ENCODE measurements around the gene SYNM. TPM values are rescaled to one million over a fixed set of nuclear protein-coding genes. Genes with fewer than 3 reads are reported as not detected.

SYNM gene
- total RNA-seq, 1 experiment from 2014 or later, result 1.9 TPM

DNA sequence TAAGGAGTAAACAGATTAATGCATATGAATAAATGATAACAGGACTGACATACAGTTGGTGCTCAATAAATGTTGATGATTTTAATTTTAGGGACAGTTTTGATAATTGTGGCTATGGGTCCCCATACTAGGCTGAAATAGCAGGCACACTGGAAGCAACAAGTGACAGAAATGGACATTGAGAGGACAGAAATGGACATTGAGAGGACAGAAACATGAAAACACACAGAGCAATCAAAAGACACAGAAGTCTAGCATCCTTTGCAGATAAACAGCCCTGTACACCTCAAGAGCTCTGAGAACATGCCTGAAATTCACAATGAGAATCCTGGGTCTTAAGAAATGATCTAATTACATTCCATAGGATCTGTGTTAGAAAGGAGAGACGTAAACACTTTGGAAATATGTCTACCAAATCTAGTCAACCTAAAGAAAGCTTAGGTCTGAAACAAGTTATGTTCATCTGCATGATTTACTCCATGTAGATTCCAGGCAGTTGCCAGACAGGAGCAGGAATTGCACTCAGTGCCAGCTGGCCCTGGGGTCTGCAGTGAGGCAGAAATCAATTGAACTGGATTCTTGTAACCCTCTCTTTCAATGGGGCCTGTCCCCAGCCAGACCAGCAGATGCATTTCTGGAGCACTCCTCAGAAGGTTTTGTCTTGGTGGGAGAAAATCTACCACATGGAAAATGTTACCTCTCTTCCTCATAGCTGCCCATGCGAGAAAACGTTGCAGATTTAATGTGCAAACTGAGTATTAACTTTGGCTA, 60.3 kb downstream of the SYNM start:
- H3K4ac ChIP-seq (ENCODE audit: low read depth, low read length), result no peak overlapping the region
- H3K27me3 ChIP-seq (ENCODE audit: insufficient read depth, low read length), result no peaks in the 10 kb centered on the region
- no peak overlapping the region for H3K56ac ChIP-seq (ENCODE audit: insufficient read length, low read depth, low read length)
- no peak overlapping the region for H2BK15ac ChIP-seq (ENCODE audit: low read depth, low read length)
- Mint-ChIP-seq H3K27ac (no peak overlapping the region), H3K27me3 (ENCODE audit: low read depth) (no peaks in the 10 kb centered on the region), H3K4me3 (no peak overlapping the region), H3K36me3 (ENCODE audit: insufficient read depth in 1 of 3, low read depth in 3 of 3) (peaks cover 0 to 12% (median 9%) of the 10 kb centered on the region in 3 experiments; a peak in 4 of 7 replicates), H3K4me1 (no peaks in the 10 kb centered on the region), H3K9me3 (no peaks in the 10 kb centered on the region)
- H2BK12ac ChIP-seq (ENCODE audit: insufficient read length, low read depth, low read length), result no peak overlapping the region
- H3K27ac ChIP-seq (ENCODE audit: insufficient read length, low read depth, low read length), result no peak overlapping the region
- no peak overlapping the region for H2BK120ac ChIP-seq (ENCODE audit: low read depth, low read length, poor library complexity, severe bottlenecking)
- H3K18ac ChIP-seq (ENCODE audit: insufficient read length, low read depth, low read length), result no peak overlapping the region
- H3K23ac ChIP-seq (ENCODE audit: insufficient read length, low read depth, low read length), result no peak overlapping the region
- H2AFZ ChIP-seq (ENCODE audit: low read length), result no peak overlapping the region
- no CpG with 5 or more reads among the region's 3 CpGs for WGBS (ENCODE audit: extremely low coverage, insufficient read length, low lambda C conversion rate)
- TF ChIP-seq, protein P1, sequence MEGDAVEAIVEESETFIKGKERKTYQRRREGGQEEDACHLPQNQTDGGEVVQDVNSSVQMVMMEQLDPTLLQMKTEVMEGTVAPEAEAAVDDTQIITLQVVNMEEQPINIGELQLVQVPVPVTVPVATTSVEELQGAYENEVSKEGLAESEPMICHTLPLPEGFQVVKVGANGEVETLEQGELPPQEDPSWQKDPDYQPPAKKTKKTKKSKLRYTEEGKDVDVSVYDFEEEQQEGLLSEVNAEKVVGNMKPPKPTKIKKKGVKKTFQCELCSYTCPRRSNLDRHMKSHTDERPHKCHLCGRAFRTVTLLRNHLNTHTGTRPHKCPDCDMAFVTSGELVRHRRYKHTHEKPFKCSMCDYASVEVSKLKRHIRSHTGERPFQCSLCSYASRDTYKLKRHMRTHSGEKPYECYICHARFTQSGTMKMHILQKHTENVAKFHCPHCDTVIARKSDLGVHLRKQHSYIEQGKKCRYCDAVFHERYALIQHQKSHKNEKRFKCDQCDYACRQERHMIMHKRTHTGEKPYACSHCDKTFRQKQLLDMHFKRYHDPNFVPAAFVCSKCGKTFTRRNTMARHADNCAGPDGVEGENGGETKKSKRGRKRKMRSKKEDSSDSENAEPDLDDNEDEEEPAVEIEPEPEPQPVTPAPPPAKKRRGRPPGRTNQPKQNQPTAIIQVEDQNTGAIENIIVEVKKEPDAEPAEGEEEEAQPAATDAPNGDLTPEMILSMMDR (conservative IDR thresholded peaks at IDR 0.05), result no peak
- H2BK20ac ChIP-seq (ENCODE audit: low read depth, low read length, poor library complexity, severe bottlenecking), result no peak overlapping the region
- H3K4me2 ChIP-seq (ENCODE audit: insufficient read depth, insufficient read length, low read length), result no peak overlapping the region
- no peak overlapping the region for H4K91ac ChIP-seq (ENCODE audit: insufficient read length, low read depth, low read length)
- no peak overlapping the region for H2AK5ac ChIP-seq (ENCODE audit: insufficient read length, low read length)
- no peak overlapping the region for H3T11ph ChIP-seq (ENCODE audit: low read length)
- no peak overlapping the region for H4K8ac ChIP-seq (replicated peaks; ENCODE audit: insufficient read length, low read depth, low read length)
- H3K79me1 ChIP-seq (ENCODE audit: insufficient read depth, low read depth, low read length, poor library complexity, severe bottlenecking), result no peaks in the 10 kb centered on the region
- no peaks in the 10 kb centered on the region for H3K4me1 ChIP-seq (ENCODE audit: insufficient read depth, low read length)
- no peak overlapping the region for H3K9ac ChIP-seq (ENCODE audit: extremely low read depth, insufficient read length, low read length)
- H4K5ac ChIP-seq (ENCODE audit: insufficient read length, low read depth, low read length), result no peak overlapping the region
- H3K9me3 ChIP-seq (ENCODE audit: control insufficient read depth, low read depth, low read length), result no peaks in the 10 kb centered on the region
- no peaks in the 10 kb centered on the region for H3K79me2 ChIP-seq (ENCODE audit: insufficient read depth, low read length)
- no peaks in the 10 kb centered on the region for H3K23me2 ChIP-seq (ENCODE audit: insufficient read length, low read depth, low read length, poor library complexity, severe bottlenecking)
- DNase-seq, result no peak
- H2BK5ac ChIP-seq (ENCODE audit: insufficient read length, low read length), result no peak overlapping the region
- no peak overlapping the region for H3K14ac ChIP-seq (ENCODE audit: insufficient read depth, low read length)
- H4K20me1 ChIP-seq (ENCODE audit: control insufficient read depth, insufficient read depth, insufficient read length), result no peaks in the 10 kb centered on the region

Data from H9 (cell line).